ENCODE data around the gene AP1S3.

The AP1S3 gene

GRCh38 chr2:223722226-223722625 lies 115.2 kb downstream of the AP1S3 start:
- no peak for DNase-seq

- no peak for DNase-seq
Observed at GRCh38 chr2:223721746-223722145, 115.6 kb downstream of the AP1S3 start.

- no peak for DNase-seq
Observed at GRCh38 chr2:223720367-223720766, 117.0 kb downstream of the AP1S3 start.

- no peak for DNase-seq
Observed at GRCh38 chr2:223712642-223713041, 124.7 kb downstream of the AP1S3 start.

GRCh38 chr2:223711596-223712326 lies 125.6 kb downstream of the AP1S3 start:
- no peak for DNase-seq
